Small intestine (tissue), 7 donors: ENCODE results near the gene JMJD1C. TPM values are rescaled to one million over a fixed set of nuclear protein-coding genes. Genes with fewer than 3 reads are reported as not detected.

Experiments used
- DNase-seq, 2 donors: peaks; one replicate each; pipeline versions ENCODE4 v3.0.0 to v3.0.0-alpha.2; 2013
- FAIRE-seq: peaks from 2 replicates; lab custom pipeline; 2012; peaks lifted over from hg19 to GRCh38; lab: Jason Lieb, UNC
- H3K27ac ChIP-seq, 3 donors: one replicate each; pipeline ENCODE4 v1.5.1; 2013; ENCODE audit warnings: low read length in 2 of 3, mild to moderate bottlenecking in 2 of 3, control low read depth in 1 of 3, inconsistent platforms in 1 of 3, low read depth in 1 of 3, moderate library complexity in 1 of 3
- H3K27me3 ChIP-seq, 3 donors: one replicate each; pipeline ENCODE4 v1.6.1; 2013; ENCODE audit warnings: low read length in 3 of 3, inconsistent platforms in 1 of 3; ENCODE audit not compliant: control insufficient read depth in 3 of 3, insufficient read depth in 3 of 3
- H3K36me3 ChIP-seq, 3 donors: one replicate each; pipeline ENCODE4 v1.6.1; 2013; ENCODE audit warnings: low read length in 3 of 3, inconsistent platforms in 1 of 3, low read depth in 1 of 3, mild to moderate bottlenecking in 1 of 3, moderate library complexity in 1 of 3; ENCODE audit not compliant: control insufficient read depth in 3 of 3, insufficient read depth in 2 of 3
- H3K4me1 ChIP-seq, 3 donors: one replicate each; pipeline ENCODE4 v1.6.1; 2013; ENCODE audit warnings: low read length in 2 of 3, inconsistent platforms in 1 of 3, low read depth in 1 of 3, mild to moderate bottlenecking in 1 of 3, moderate library complexity in 1 of 3; ENCODE audit not compliant: control insufficient read depth in 3 of 3, insufficient read depth in 2 of 3
- H3K4me3 ChIP-seq, 3 donors: one replicate each; pipeline ENCODE4 v1.5.1; 2013; ENCODE audit warnings: low read length in 3 of 3, control low read depth in 1 of 3, inconsistent platforms in 1 of 3, low read depth in 1 of 3, mild to moderate bottlenecking in 1 of 3, moderate library complexity in 1 of 3
- H3K9me3 ChIP-seq, 2 donors: one replicate each; pipeline ENCODE4 v1.6.1; 2013; ENCODE audit warnings: low read depth in 1 of 2, low read length in 1 of 2; ENCODE audit not compliant: control insufficient read depth in 2 of 2, insufficient read depth in 1 of 2
- WGBS, 3 donors: extraction: QIAGEN DNeasy Blood & Tissue Kit; methylation state at CpG; one replicate each; pipeline ENCODE4 v1.1.7; 2013; 5-methylcytosine and 5-hydroxymethylcytosine counted together
- polyA plus RNA-seq, 4 donors: library from polyadenylated mRNA; stranded (reverse) in 3 of 4; unstranded in 1 of 4; fragments of 200-250 nt in 3 of 4; fragments of 120-200 nt in 1 of 4; gene quantifications; one replicate each; pipeline versions ENCODE4 v1.2.1 to v1.2.3, GENCODE V29; 2013
- donor health status: healthy with polysubstance abuse.
- donor health status: control.
- donor health status: control.
- donor health status: Bipolar disorder and iron deficiency.
- donor health status: healthy.

JMJD1C gene
- polyA plus RNA-seq, 4 donors = 22.4 to 108 (median 39.1) TPM

GRCh38 chr10:63457594-63457993, 8.2 kb downstream of the JMJD1C start:
- Histone ChIP-seq H3K27me3 (no peaks in the 10 kb centered on the region), H3K27ac (no peak overlapping the region), H3K36me3 (peaks cover 0 to 11% (median 0%) of the 10 kb centered on the region in 3 donors), H3K4me1 (no peaks in the 10 kb centered on the region), H3K4me3 (no peak overlapping the region), H3K9me3 (no peaks in the 10 kb centered on the region)
- 88 to 94% (median 92%) methylated on average over 2 of the region's 2 CpGs for WGBS, 3 donors
- DNase-seq (no peak), FAIRE-seq (peak; percentile 23)

- Histone ChIP-seq H3K27ac (no peak overlapping the region), H3K4me1 (no peaks in the 10 kb centered on the region), H3K9me3 (no peaks in the 10 kb centered on the region), H3K4me3 (no peak overlapping the region), H3K27me3 (no peaks in the 10 kb centered on the region), H3K36me3 (peaks cover 0 to 11% (median 0%) of the 10 kb centered on the region in 3 donors)
- WGBS, 3 donors = 81 to 87% (median 85%) methylated on average over 2 of the region's 2 CpGs
- no peak for FAIRE-seq
- DNase-seq = no peak
Measured at GRCh38 chr10:63456437-63457210, 9.2 kb downstream of the JMJD1C start.

DNA sequence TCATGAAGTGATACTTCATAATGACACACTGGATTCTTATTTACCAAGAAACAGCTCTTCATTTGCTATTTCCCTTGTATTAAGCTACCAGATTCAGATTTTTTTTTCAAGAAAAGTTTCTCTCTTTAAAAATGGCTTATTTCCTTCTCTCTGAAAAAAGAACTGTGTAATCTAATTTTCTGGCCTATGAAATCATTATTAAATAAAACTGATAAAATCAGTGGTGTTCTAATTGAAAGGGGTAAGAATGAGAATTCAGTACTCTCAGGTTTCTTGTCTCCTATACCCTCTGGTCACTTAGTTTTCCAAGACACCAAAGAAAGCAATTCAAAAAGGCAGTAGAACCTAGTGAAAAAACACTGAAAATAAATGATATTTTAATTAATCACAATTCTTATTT, 10.3 kb downstream of the JMJD1C start:
- FAIRE-seq (no peak), DNase-seq (no peak)
- Histone ChIP-seq H3K36me3 (peaks cover 0 to 11% (median 0%) of the 10 kb centered on the region in 3 donors), H3K9me3 (no peaks in the 10 kb centered on the region), H3K27me3 (no peaks in the 10 kb centered on the region), H3K27ac (no peak overlapping the region), H3K4me3 (no peak overlapping the region), H3K4me1 (no peaks in the 10 kb centered on the region)

GRCh38 chr10:63454631-63455030, 11.1 kb downstream of the JMJD1C start:
- H3K27me3 ChIP-seq = no peaks in the 10 kb centered on the region
- no peak overlapping the region for H3K4me3 ChIP-seq
- FAIRE-seq (no peak), DNase-seq (no peak)
- peaks cover 0 to 14% (median 0%) of the 10 kb centered on the region in 3 donors for H3K36me3 ChIP-seq
- no peak overlapping the region for H3K27ac ChIP-seq
- no peaks in the 10 kb centered on the region for H3K9me3 ChIP-seq
- H3K4me1 ChIP-seq = no peaks in the 10 kb centered on the region
- WGBS, 3 donors = 53 to 70% (median 68%) methylated on average over 2 of the region's 2 CpGs

GRCh38 chr10:63452524-63452923, 13.3 kb downstream of the JMJD1C start:
- FAIRE-seq = no peak
- no peak overlapping the region for H3K27ac ChIP-seq
- H3K9me3 ChIP-seq = no peaks in the 10 kb centered on the region
- H3K27me3 ChIP-seq = no peaks in the 10 kb centered on the region
- H3K4me1 ChIP-seq = no peaks in the 10 kb centered on the region
- no peak for DNase-seq
- H3K36me3 ChIP-seq = peaks cover 0 to 17% (median 0%) of the 10 kb centered on the region in 3 donors
- H3K4me3 ChIP-seq = no peak overlapping the region

- peaks cover 0 to 15% (median 2%) of the 10 kb centered on the region in 3 donors for H3K36me3 ChIP-seq
Measured at GRCh38 chr10:63446716-63447440, 18.9 kb downstream of the JMJD1C start.

GRCh38 chr10:63441404-63441803, 24.4 kb downstream of the JMJD1C start:
- H3K4me1 ChIP-seq = peaks cover 0 to 4% (median 3%) of the 10 kb centered on the region in 3 donors
- no peaks in the 10 kb centered on the region for H3K27me3 ChIP-seq
- 83 to 90% (median 90%) methylated on average over 3 of the region's 3 CpGs for WGBS, 3 donors
- peaks cover 0 to 9% (median 2%) of the 10 kb centered on the region in 3 donors for H3K36me3 ChIP-seq
- no peak overlapping the region for H3K4me3 ChIP-seq
- FAIRE-seq (no peak), DNase-seq (no peak)
- no peaks in the 10 kb centered on the region for H3K9me3 ChIP-seq
- H3K27ac ChIP-seq = no peak overlapping the region

More at GRCh38 chr10:63446716-63447440, 18.9 kb downstream of the JMJD1C start:
- Histone ChIP-seq H3K9me3 (no peaks in the 10 kb centered on the region), H3K27me3 (no peaks in the 10 kb centered on the region), H3K4me3 (no peak overlapping the region), H3K4me1 (no peaks in the 10 kb centered on the region), H3K27ac (no peak overlapping the region)
- DNase-seq (no peak), FAIRE-seq (no peak)
- WGBS, 3 donors = 89 to 97% (median 96%) methylated on average over 1 of the region's 1 CpG

GRCh38 chr10:63439607-63440006, 26.2 kb downstream of the JMJD1C start:
- WGBS, 3 donors = 89 to 93% (median 91%) methylated on average over 3 of the region's 3 CpGs
- peaks cover 0 to 4% (median 3%) of the 10 kb centered on the region in 3 donors for H3K4me1 ChIP-seq

More at GRCh38 chr10:63439607-63440006, 26.2 kb downstream of the JMJD1C start:
- H3K27me3 ChIP-seq = no peaks in the 10 kb centered on the region
- H3K27ac ChIP-seq = no peak overlapping the region
- peaks cover 0 to 3% (median 0%) of the 10 kb centered on the region in 3 donors for H3K36me3 ChIP-seq
- no peaks in the 10 kb centered on the region for H3K9me3 ChIP-seq
- FAIRE-seq (no peak), DNase-seq (no peak)
- no peak overlapping the region for H3K4me3 ChIP-seq
